GM19099 (cell line): ENCODE results near the gene ADGRL3.

Experiments used
- POLR2A ChIP-seq: IDR thresholded peaks from 3 replicates; pipeline ENCODE4 v1.6.1; 2011; ENCODE audit warnings: low read depth; ENCODE audit not compliant: insufficient read length; ENCODE audit errors: extremely low read depth

Gene ADGRL3

DNA sequence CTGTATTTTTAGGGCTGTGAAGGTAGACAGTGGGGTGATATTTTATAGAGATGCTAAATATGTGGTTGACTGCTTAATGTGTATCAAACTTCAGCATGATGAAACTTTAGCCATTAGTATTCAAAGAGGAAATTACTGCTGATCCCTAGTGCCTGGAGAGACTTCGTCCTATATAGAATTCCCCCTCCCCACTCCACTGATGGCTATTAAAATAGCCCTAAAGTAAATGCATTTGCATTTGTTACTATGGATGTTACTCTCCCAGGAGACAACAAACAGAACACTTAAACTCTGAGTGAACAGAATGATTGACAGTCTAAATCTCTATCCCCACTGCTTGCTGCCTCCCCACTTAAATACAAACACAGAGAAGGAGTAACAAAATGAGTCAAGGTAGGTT, 39.1 kb downstream of the ADGRL3 start:
- no peak for TF ChIP-seq POLR2A

DNA sequence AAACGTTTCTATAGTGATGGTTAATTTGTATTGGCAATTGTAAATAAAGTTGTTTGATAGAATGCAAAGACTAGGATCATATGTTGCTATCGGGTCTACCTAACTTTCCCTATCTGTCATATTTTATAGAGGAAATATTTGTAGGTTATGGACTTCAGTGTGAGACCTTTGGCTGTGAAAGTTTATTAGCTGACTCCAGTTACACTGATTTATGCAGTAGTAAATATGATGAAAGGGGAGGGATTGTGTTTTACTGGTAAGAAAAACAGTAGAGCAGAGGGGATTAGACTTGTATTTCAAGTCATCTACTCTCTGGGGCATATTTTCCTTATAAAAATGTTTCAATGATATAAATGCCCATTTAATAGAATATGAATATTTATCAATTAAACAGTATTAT, 43.8 kb downstream of the ADGRL3 start:
- TF ChIP-seq POLR2A: no peak

DNA sequence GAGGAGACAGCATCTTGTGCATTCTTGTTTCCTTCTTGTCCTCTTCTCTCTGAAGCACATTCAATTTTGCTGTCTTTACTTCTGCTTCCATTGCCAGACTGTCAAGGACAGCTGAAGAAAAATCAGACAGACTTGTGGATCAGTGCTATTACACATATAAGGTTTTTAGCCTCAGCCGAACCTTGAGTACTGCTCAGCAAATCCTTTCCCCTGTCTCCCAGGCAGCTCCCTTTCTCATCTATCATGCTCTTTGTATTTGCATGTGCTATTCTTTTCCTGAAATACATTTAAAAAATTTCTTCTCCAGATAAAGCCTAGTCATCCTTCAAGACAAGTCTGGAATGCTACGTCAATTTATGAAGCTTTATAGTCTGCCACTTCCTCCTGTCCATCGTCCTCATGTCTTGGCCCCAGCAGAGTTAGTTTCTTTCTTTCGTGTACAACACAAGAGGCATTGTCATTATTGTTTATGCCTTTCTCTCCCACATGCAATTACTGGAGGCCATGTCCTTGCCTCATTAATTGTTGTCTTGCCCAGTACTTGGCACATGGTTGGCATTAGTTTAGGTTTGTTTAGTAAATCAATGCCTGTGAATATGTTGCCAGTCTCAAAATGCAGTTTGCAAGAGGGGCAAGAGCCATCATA, 45.1 kb downstream of the ADGRL3 start:
- no peak for TF ChIP-seq POLR2A

DNA sequence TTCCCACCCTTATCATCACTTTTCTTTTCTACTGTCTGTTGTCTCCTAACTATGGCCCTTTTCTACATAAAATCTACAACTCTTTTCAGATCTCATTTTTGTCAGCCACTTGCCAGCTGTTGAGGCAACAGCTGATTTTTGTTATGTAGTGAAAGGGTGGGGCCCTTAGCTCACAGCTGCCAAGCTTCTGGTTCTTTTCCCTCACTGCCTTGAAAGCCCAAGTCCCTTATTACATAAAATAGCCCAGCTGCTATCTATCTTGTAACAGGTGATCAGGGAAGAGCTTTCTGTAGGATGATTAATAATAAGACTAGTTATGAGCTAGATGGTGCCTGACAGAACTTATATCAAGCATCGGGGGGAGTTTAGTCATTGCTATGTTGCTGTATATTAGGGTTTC, 45.9 kb downstream of the ADGRL3 start:
- no peak for TF ChIP-seq POLR2A

DNA sequence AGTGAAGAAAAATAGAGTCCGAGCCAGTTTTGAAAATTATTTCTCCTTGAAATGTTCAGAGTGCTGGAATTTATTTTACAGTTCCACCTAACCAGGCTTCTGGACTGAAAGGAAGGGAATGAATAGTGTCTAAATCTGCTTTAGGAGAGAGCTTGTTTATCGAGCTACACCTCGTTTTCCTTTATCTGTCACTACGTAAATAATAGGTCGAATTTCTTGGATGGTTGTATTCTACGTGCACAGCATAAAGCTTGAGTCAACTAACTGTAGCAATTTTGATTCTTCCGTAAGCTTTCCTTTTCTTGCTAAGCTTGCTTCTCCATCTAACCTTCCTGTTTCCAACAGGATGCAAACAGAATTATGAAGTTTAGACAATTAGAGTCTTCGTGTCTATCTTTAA, 48.6 kb downstream of the ADGRL3 start:
- TF ChIP-seq POLR2A: no peak

DNA sequence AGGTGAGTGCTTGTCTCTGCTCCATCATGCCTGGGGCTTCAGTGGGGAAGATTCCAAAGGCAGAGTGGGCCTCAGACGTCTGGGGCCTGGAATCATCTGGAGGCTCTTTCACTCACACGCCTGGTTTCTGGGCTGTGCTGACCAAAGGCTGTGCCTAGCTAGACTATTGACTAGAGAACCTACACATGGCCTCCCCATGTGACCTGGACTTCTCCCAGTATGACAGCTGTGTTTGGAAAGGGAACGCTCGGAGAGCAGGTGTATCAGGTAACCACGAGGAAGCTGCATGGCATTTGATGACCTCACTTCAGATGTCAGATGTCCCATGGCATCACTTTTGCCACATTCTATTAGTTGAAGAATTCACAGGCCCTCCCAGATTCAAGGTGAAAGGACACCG, 51.0 kb downstream of the ADGRL3 start:
- TF ChIP-seq POLR2A: no peak

DNA sequence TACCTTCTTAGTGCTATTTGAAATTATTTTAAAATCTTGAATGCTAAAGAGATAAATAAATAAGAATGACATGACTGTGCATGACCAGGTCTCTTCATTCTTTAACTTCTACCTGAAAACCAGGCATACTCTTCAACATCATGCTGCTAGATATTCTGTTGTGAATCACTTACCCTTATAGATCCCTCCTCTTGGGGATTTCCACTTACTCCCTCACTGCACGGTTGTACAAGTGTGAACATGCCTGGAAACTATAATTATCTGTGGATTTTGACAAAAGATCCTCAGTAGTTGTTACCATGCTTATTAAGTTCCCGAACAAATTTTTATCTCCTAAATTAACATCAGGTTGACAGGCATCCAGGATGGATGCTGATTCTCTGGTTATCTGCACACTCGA, 54.3 kb downstream of the ADGRL3 start:
- no peak for TF ChIP-seq POLR2A

DNA sequence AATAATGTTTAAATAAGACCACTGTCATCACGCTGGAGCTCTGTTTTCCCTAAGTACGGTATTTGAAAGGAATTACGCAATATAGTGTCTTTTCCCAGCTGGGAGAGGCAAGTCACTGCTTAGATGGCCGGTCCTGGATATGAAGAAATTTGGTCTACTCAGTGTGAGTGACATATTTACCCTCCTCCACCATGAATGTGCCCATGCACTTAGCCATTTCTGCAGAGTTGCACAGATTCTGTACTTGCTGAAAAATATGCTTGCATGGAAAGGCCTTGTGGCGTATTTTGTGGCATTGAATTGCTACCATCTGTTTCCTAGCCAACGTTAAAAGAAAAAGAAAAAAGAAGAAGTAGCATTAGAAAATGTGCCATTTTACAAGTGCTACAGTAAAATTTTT, 73.1 kb downstream of the ADGRL3 start:
- TF ChIP-seq POLR2A: no peak

DNA sequence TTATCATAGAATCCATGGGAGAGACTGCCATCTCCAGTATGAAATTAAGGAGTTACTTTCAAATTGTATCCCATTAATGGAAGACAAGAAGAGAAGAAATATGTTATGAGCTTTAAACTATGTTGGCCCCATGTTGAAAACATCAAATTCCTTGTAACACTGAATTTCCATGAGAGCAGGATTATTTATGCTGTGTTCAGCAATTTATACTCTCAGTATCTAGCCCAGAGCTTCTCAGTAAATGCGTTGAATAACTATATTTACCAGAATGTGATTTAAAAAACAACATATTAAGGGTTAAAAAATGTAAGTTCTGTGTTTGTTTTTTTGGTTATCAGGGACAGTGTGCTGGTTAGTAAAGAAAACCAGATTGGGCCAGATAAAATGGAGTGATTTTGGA, 74.2 kb downstream of the ADGRL3 start:
- TF ChIP-seq POLR2A: no peak

DNA sequence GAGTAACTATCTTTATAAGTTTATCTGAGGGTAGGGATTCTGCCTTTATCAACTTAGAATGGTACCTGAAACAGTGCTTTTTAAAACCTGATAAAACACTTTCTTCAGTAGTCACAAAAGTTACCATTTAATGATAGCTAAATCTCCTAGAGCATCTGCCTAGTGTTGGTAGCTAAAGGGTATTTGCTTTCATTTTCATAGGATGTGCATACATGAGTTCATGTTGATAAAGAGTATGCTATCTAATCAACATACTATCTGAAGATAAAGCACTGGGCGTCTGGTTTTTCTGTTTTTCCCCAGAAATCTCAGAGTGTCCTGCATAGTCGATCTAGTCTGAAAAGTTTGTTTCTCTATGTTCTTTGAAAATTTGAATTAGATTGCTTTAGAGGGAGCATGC, 75.1 kb downstream of the ADGRL3 start:
- TF ChIP-seq POLR2A: no peak

DNA sequence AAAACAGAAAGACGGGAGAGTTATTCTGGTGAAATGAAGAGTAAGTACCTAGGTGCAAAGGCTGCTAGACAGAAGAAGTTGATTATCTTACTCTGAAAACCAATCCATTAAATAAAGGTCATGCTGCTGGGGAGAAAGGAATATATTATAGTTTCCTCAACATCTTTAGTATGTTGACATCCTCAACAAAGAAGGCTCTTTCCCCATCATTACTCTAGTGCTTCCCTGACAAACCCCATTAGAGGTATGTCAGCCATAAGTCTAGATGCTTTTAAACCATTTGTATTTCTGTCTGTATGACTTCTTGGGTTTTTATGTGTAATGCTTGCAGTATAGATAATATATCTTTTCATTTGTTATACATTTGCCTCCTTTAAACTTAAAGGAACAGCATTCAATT, 75.9 kb downstream of the ADGRL3 start:
- no peak for TF ChIP-seq POLR2A

DNA sequence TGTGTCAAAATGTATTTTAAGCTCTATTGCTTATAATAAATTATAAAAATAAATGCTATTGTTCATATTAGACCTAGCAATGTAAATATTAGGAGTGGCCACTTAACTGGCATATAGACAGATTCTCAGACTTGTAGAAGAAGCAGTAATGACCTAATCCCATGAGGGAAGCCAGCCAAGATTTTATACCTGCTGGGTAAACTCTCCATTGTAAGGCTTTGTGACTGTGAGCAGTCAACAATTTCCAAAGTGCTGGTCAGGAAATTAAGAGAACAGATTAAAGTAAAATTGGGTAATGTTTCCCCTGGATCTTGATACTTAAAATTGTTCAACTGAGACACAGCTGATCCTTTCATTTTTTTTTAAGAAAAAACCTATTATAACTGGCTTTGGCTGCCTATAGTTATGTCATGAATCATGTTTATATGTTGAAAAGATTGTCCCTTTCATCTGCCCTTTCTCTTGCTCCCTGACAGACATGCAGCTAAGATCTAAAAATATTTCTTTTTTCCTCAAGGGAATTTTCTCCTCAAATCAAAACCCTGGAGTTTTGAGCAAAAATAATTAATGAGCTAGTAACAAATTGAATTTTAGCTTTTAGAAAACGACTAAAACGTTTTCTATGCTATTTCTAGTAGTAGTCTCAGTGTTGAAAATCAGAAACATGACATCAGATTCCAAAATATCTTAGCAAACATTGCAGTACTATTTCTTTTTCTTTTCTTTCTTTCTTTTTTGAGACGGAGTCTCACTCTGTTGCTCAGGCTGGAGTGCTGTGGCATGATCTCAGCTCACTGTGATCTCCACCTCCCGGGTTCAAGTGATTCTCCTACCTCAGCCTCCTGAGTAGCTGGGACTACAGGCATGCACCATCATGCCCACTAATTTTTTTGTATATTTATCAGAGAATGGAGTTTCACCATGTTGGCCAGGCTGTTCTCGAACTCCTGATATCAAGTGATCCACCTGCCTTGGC, 77.9 kb downstream of the ADGRL3 start:
- TF ChIP-seq POLR2A: no peak

DNA sequence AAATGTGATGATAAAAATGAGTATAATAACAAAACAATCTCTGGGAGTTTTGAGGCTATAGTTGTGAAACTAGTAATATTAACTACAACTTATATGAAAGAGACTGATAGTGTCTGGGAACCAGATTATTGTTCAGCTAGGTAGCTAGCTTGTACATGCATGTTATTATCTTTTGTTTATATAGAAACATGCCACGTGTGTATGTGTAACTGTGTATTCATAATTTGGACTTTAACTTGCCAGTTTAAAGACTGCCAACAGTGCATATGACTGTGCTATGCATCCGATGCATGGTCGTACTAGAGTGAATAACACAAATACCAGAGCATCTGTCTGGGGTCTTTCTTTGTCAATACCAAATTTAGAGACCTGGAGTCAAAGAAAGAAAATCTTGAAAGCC, 92.2 kb downstream of the ADGRL3 start:
- no peak for TF ChIP-seq POLR2A

DNA sequence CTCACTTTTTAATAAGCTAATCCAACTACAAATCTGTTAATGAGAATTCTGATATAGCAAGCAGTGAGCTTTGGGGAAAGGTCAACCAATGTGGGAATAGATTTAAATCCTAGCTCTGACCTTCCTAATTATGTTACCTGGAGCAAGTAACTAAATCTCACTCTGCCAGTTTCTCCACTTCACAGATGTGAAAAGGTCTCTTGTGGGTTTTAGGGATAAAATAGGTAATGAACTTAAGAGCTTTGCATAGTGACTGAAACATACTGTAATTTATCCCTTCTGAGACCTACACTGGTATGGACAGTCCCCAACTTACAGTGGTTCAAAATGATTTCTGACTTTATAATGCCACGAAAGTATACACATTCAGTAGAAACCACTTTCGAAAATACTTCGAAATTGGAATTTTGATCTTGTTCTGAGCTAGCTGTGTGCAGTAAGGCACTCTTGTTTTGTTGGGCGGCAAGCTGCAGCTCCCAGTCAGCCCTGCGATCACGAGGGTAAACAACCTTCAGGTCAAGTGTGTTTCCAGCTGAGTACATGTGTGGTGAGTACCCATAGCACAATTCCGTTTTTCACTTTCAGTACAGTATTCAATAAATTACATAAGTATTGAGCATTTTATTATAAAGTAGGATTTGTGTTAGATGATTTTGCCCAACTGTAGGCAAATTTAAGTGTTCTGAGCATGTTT, 93.7 kb downstream of the ADGRL3 start:
- TF ChIP-seq POLR2A: no peak

DNA sequence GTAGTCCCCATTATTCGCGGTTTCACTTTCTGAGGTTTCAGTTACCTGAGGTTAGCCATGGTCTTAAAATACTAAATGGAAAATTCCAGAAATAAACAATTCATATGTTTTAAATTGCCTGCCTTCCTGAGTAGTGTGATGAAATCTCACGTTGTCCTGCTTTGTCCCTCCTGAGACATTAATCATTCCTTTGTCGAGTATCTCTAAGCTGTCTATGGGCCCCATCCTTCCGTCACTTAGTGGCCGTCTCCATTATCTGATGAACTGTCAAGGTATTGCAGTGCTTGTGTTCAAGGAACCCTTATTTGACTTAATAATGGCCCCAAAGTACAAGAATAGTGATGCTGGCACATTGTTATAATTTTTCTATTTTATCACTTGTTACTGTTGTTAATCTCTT, 94.8 kb downstream of the ADGRL3 start:
- no peak for TF ChIP-seq POLR2A

DNA sequence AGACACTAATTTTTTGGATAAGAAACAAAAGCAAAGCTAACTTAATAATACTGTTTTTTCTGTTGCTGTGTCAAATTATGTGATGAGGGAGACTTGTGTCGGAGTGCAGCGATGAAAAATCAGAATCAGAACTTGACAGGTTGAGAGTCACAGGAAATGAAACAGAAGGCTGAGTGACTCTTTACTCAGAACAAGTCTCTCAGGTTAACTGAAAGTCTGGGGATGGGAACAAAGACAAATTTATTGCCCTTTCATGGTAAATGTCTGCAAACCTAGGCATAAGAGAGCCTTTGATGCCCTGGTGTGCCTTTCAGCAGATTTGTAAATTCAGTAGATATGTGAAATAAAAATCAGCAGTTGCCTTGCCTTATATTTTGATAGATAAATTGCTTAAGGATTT, 96.0 kb downstream of the ADGRL3 start:
- TF ChIP-seq POLR2A: no peak
